H9 (cell line): ENCODE results near the gene SLC15A5. TPM values are rescaled to one million over a fixed set of nuclear protein-coding genes. Genes with fewer than 3 reads are reported as not detected.

Experiments used
- DNase-seq: peaks from one replicate; pipeline ENCODE4 v3.0.0-alpha.2; 2017
- H2AFZ ChIP-seq: one replicate; pipeline ENCODE4 v1.6.1; 2013; ENCODE audit warnings: mild to moderate bottlenecking, low read length, control low read depth, moderate library complexity
- H2AK5ac ChIP-seq: 2 replicates; pipeline ENCODE4 v1.6.1; 2013; ENCODE audit warnings: low read length, control low read depth, mixed read lengths; ENCODE audit not compliant: insufficient read length
- H2BK120ac ChIP-seq: one replicate; pipeline ENCODE4 v1.6.1; 2013; ENCODE audit warnings: low read depth, mild to moderate bottlenecking, low read length, control low read depth, inconsistent platforms; ENCODE audit not compliant: poor library complexity, severe bottlenecking
- H2BK12ac ChIP-seq: 2 replicates; pipeline ENCODE4 v1.6.1; 2013; ENCODE audit warnings: low read length, control low read depth, mixed read lengths, low read depth; ENCODE audit not compliant: insufficient read length
- H2BK15ac ChIP-seq: 2 replicates; pipeline ENCODE4 v1.6.1; 2013; ENCODE audit warnings: low read depth, low read length, control low read depth
- H2BK20ac ChIP-seq: one replicate; pipeline ENCODE4 v1.6.1; 2013; ENCODE audit warnings: low read depth, mild to moderate bottlenecking, low read length, control low read depth, inconsistent platforms; ENCODE audit not compliant: poor library complexity, severe bottlenecking
- H2BK5ac ChIP-seq: 2 replicates; pipeline ENCODE4 v1.6.1; 2013; ENCODE audit warnings: low read length, control low read depth, mixed read lengths; ENCODE audit not compliant: insufficient read length
- H3K14ac ChIP-seq: 2 replicates; pipeline ENCODE4 v1.6.1; 2013; ENCODE audit warnings: low read length, control low read depth; ENCODE audit not compliant: insufficient read depth
- H3K18ac ChIP-seq: 2 replicates; pipeline ENCODE4 v1.6.1; 2013; ENCODE audit warnings: low read depth, mild to moderate bottlenecking, mixed read lengths, low read length, control low read depth; ENCODE audit not compliant: insufficient read length
- H3K23ac ChIP-seq: 2 replicates; pipeline ENCODE4 v1.6.1; 2013; ENCODE audit warnings: low read length, control low read depth, mixed read lengths, low read depth; ENCODE audit not compliant: insufficient read length
- H3K23me2 ChIP-seq: 2 replicates; pipeline ENCODE4 v1.6.1; 2013; ENCODE audit warnings: low read depth, mild to moderate bottlenecking, mixed read lengths, low read length, control low read depth; ENCODE audit not compliant: insufficient read length, poor library complexity, severe bottlenecking
- H3K27ac ChIP-seq: 2 replicates; pipeline ENCODE4 v1.5.1; 2013; ENCODE audit warnings: low read length, control low read depth, mixed read lengths, low read depth; ENCODE audit not compliant: insufficient read length
- H3K27me3 ChIP-seq: 2 replicates; pipeline ENCODE4 v1.6.1; 2013; ENCODE audit warnings: low read length, control low read depth, inconsistent platforms; ENCODE audit not compliant: insufficient read depth
- H3K4ac ChIP-seq: 2 replicates; pipeline ENCODE4 v1.6.1; 2013; ENCODE audit warnings: low read depth, mild to moderate bottlenecking, control low read depth, inconsistent platforms, low read length, moderate library complexity
- H3K4me1 ChIP-seq: 2 replicates; pipeline ENCODE4 v1.6.1; 2013; ENCODE audit warnings: low read length, control low read depth, inconsistent platforms; ENCODE audit not compliant: insufficient read depth
- H3K4me2 ChIP-seq: 2 replicates; pipeline ENCODE4 v1.6.1; 2013; ENCODE audit warnings: low read length, control low read depth, mixed read lengths; ENCODE audit not compliant: insufficient read length, insufficient read depth
- H3K56ac ChIP-seq: 2 replicates; pipeline ENCODE4 v1.6.1; 2013; ENCODE audit warnings: low read depth, mild to moderate bottlenecking, mixed read lengths, low read length, control low read depth; ENCODE audit not compliant: insufficient read length
- H3K79me1 ChIP-seq: 2 replicates; pipeline ENCODE4 v1.6.1; 2013; ENCODE audit warnings: low read depth, mild to moderate bottlenecking, moderate library complexity, low read length, control low read depth, inconsistent platforms; ENCODE audit not compliant: insufficient read depth, poor library complexity, severe bottlenecking
- H3K79me2 ChIP-seq: 2 replicates; pipeline ENCODE4 v1.6.1; 2013; ENCODE audit warnings: low read length, control low read depth, inconsistent platforms; ENCODE audit not compliant: insufficient read depth
- H3K9ac ChIP-seq: 2 replicates; pipeline ENCODE4 v1.6.1; 2013; ENCODE audit warnings: low read length, control low read depth, mixed read lengths; ENCODE audit not compliant: insufficient read length; ENCODE audit errors: extremely low read depth
- H3K9me3 ChIP-seq: one replicate; pipeline ENCODE4 v1.6.1; 2013; ENCODE audit warnings: low read depth, low read length, inconsistent platforms; ENCODE audit not compliant: control insufficient read depth
- H3T11ph ChIP-seq: one replicate; pipeline ENCODE4 v1.6.1; 2013; ENCODE audit warnings: mild to moderate bottlenecking, low read length, control low read depth, inconsistent platforms
- H4K20me1 ChIP-seq: one replicate; pipeline ENCODE4 v1.6.1; 2013; ENCODE audit not compliant: control insufficient read depth, insufficient read length, insufficient read depth
- H4K5ac ChIP-seq: 2 replicates; pipeline ENCODE4 v1.6.1; 2013; ENCODE audit warnings: low read depth, mild to moderate bottlenecking, mixed read lengths, low read length, control low read depth; ENCODE audit not compliant: insufficient read length
- H4K8ac ChIP-seq: replicated peaks from 2 replicates; pipeline ENCODE4 v1.6.1; 2013; ENCODE audit warnings: low read length, control low read depth, mixed read lengths, low read depth; ENCODE audit not compliant: insufficient read length
- H4K91ac ChIP-seq: 2 replicates; pipeline ENCODE4 v1.6.1; 2013; ENCODE audit warnings: low read depth, mild to moderate bottlenecking, moderate library complexity, mixed read lengths, low read length, control low read depth; ENCODE audit not compliant: insufficient read length
- H3K27ac Mint-ChIP-seq, 3 experiments: 2 replicates in 2 of 3; 3 replicates in 1 of 3; pipeline ENCODE4 v1.8.0; 2020 to 2021; ENCODE audit warnings: mixed read lengths in 3 of 3, mild to moderate bottlenecking in 1 of 3, moderate library complexity in 1 of 3
- H3K27me3 Mint-ChIP-seq: 2 replicates; pipeline ENCODE4 v1.8.0; 2021; ENCODE audit warnings: low read depth, mild to moderate bottlenecking, moderate library complexity, mixed read lengths
- H3K36me3 Mint-ChIP-seq, 3 experiments: 2 replicates in 2 of 3; 3 replicates in 1 of 3; pipeline ENCODE4 v1.8.0; 2020 to 2021; ENCODE audit warnings: low read depth in 3 of 3, mixed read lengths in 3 of 3; ENCODE audit not compliant: insufficient read depth in 1 of 3
- H3K4me1 Mint-ChIP-seq, 2 experiments: 2 replicates each; pipeline ENCODE4 v1.8.0; 2020; ENCODE audit warnings: mixed read lengths in 2 of 2
- H3K4me3 Mint-ChIP-seq, 2 experiments: 2 replicates in 1 of 2; 3 replicates in 1 of 2; pipeline ENCODE4 v1.8.0; 2020 to 2021; ENCODE audit warnings: mild to moderate bottlenecking in 2 of 2, mixed read lengths in 2 of 2, moderate library complexity in 1 of 2
- H3K9me3 Mint-ChIP-seq, 2 experiments: 2 replicates in 1 of 2; 3 replicates in 1 of 2; pipeline ENCODE4 v1.8.0; 2020; ENCODE audit warnings: mild to moderate bottlenecking in 2 of 2, mixed read lengths in 2 of 2, moderate library complexity in 1 of 2
- CTCF ChIP-seq: fragments of 200-600 bp; sonication (generic); conservative IDR thresholded peaks from 3 replicates; pipeline ENCODE4 v1.8.0; 2021; ENCODE audit warnings: antibody characterized with exemption, mild to moderate bottlenecking
- WGBS: extraction: QIAGEN DNeasy Blood & Tissue Kit; methylation state at CpG from one replicate; pipeline ENCODE4 v1.1.7; 2013; ENCODE audit warnings: missing lambda C conversion rate, low lambda C conversion rate, mixed read lengths; ENCODE audit not compliant: insufficient read length; ENCODE audit errors: extremely low coverage; 5-methylcytosine and 5-hydroxymethylcytosine counted together
- total RNA-seq: library from RNA; stranded (reverse); gene quantifications from 2 replicates; pipeline ENCODE4 v1.2.1, GENCODE V29; 2021

Gene SLC15A5
- total RNA-seq, 1 experiment from 2014 or later: not detected

- peak; percentile 62 for TF ChIP-seq CTCF
- Histone ChIP-seq H2AK5ac (no peak overlapping the region), H3K4ac (no peak overlapping the region), H2BK20ac (no peak overlapping the region), H3K4me2 (no peak overlapping the region), H2BK5ac (no peak overlapping the region), H2BK15ac (no peak overlapping the region), H3T11ph (no peak overlapping the region), H3K27me3 (no peaks in the 10 kb centered on the region), H3K79me2 (no peaks in the 10 kb centered on the region), H3K79me1 (no peaks in the 10 kb centered on the region), H4K5ac (no peak overlapping the region), H3K4me1 (peaks cover 3% of the 10 kb centered on the region; the same call in 1 of the 2 replicates), H3K9me3 (no peaks in the 10 kb centered on the region), H3K23me2 (no peaks in the 10 kb centered on the region), H3K9ac (no peak overlapping the region), H4K91ac (no peak overlapping the region), H4K20me1 (no peaks in the 10 kb centered on the region), H2AFZ (no peak overlapping the region), H3K14ac (no peak overlapping the region), H2BK12ac (no peak overlapping the region), H3K18ac (no peak overlapping the region), H3K56ac (no peak overlapping the region), H3K23ac (no peak overlapping the region), H4K8ac (no peak overlapping the region), H2BK120ac (no peak overlapping the region), H3K27ac (no peak overlapping the region)
- H3K27ac Mint-ChIP-seq: no peak overlapping the region
- no peak for DNase-seq
- no peaks in the 10 kb centered on the region for H3K9me3 Mint-ChIP-seq
- H3K36me3 Mint-ChIP-seq: no peaks in the 10 kb centered on the region
- no peaks in the 10 kb centered on the region; the same call in 1 of the 2 replicates for H3K27me3 Mint-ChIP-seq
- no CpG with 5 or more reads among the region's 5 CpGs for WGBS
- H3K4me3 Mint-ChIP-seq: no peak overlapping the region
- H3K4me1 Mint-ChIP-seq: peaks cover 4 to 7% of the 10 kb centered on the region in 2 experiments
These were observed 87.6 kb downstream of the SLC15A5 start for GRCh38 chr12:16189849-16190248.
